Measurements from ENCODE around the gene TUBA1C.
"Not testable (repeated sequence)": the region's sequence is repeated elsewhere in the genome, so short reads cannot be mapped to it uniquely, and the experiment has no call there.

Gene TUBA1C

DNA sequence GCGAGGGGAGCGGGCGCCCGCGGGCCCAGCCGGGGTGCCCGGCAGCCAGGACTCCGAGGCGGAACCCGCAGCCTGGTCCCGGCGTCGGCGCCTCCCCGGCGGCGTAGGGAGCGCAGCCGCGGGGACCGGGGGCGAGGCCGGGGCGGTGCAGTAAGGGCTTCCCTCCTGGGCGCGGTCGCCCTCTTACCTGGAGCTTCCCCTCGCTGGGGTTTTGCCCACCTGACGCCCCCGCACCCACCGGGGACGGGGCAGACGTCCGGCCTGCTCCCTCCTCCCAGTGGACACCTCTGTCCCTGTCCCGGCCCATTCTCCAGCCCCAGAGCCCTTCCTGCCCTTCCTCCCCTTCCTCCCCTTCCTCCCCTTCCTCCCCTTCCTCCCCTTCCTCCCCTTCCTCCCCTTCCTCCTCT lies 413 bp upstream of the TUBA1C start:
- H3K4me3 ChIP-seq (ENCODE audit: low read length), result peak overlapping the region; percentile 87
- TF ChIP-seq ZNF274 (IDR thresholded peaks at IDR 0.05; ENCODE audit: low read depth, low read length), result no peak

GRCh38 chr12:49269191-49269590 lies 4.3 kb downstream of the TUBA1C start:
- not testable (repeated sequence) for H3K4me3 ChIP-seq (ENCODE audit: low read length)

DNA sequence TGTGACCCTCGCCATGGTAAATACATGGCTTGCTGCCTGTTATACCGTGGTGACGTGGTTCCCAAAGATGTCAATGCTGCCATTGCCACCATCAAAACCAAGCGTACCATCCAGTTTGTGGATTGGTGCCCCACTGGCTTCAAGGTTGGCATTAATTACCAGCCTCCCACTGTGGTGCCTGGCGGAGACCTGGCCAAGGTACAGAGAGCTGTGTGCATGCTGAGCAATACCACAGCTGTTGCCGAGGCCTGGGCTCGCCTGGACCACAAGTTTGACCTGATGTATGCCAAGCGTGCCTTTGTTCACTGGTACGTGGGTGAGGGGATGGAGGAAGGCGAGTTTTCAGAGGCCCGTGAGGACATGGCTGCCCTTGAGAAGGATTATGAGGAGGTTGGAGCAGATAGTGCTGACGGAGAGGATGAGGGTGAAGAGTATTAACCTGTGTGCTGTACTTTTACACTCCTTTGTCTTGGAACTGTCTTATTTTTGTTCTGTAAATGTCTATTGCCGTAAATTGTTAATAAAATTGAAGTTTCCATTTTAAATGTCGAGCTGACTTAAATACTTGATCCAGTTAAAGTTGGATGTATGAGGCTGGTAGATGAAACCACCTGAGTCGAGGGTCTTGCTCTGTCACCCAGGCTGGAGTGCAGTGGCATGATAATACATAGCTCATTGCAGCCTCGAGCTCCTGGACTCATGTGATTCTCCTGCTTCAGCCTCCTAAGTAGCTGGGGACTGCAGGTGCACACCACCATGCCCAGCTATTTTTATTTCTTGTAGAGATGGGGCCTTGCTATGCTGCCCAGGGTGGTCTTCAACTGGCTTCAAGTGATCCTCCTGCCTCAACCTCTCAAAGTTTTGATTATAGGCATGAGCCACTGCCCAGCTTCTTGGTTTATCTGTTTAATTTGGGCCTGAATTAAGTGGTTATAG lies 8.2 kb downstream of the TUBA1C start:
- H3K4me3 ChIP-seq (ENCODE audit: low read length), result no peak overlapping the region
- no peak for TF ChIP-seq ZNF274 (IDR thresholded peaks at IDR 0.05; ENCODE audit: low read depth, low read length)

DNA sequence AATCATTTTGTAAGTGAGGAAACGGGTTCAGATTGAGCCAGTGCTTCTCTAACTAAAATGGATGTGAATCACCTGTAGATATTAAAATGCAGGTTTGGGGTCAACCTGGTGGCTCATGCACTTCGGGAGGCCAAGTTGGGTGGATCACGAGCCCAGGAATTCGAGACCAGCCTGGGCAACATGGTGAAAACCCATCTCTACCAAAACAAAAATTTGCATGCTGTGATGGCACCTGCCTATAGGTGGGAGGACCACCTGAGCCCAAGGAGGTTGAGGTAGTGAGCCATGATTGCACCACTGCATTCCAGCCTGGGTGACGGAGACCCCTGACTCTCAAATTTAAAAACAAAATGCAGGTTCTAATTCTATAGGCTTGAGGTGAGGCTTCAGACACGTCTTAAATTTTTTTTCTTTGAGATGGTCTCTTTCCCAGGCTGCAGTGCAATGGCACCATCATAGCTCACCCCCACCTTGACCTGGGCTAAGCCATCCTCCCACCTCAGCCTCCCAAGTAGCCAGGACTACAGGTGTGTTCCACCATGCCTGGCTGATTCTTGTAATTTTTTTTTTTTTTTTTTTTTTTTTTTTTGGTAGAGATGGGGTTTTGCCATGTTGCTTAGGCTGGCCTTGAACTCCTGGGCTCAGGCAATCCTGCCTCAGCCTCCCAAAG lies 9.0 kb downstream of the TUBA1C start:
- TF ChIP-seq ZNF274 (IDR thresholded peaks at IDR 0.05; ENCODE audit: low read depth, low read length), result no peak
- no peak overlapping the region for H3K4me3 ChIP-seq (ENCODE audit: low read length)

DNA sequence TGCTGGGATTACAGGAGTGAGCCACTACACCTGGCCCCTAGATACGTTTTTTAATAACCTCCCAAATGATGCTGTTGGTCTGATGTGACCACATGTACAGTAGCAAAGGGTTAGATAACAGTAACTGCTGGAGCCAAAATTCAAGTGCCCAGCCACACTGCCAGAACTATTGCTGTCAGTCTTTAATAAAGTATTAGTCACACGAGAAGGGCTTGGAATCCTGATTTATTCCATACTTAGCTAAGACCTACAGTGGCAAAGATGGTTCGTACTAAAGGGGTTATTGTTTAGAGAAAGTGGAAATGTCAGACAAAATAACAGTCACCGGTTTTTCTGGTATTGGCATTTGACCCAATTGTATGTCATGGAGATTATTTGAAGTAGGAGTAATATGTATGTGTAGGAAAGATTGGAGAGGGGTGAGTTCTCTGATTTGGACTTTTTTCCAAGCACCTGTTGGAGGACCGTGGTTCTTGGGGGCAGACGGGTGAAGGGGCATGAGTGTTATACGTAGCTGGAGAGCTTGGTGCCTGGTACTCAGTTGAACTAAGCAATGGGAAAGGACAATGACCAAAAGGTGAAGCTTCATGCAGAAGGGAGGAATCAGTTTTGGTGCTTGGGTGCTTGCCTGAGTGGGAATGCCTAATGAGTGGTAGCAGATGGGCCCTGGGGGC lies 9.7 kb downstream of the TUBA1C start:
- no peak overlapping the region for H3K4me3 ChIP-seq (ENCODE audit: low read length)
- TF ChIP-seq ZNF274 (IDR thresholded peaks at IDR 0.05; ENCODE audit: low read depth, low read length), result no peak

- TF ChIP-seq ZNF274 (IDR thresholded peaks at IDR 0.05; ENCODE audit: low read depth, low read length), result no peak
- H3K4me3 ChIP-seq (ENCODE audit: low read length), result no peak overlapping the region
Observed at GRCh38 chr12:49276304-49277290, 11.7 kb downstream of the TUBA1C start.

DNA sequence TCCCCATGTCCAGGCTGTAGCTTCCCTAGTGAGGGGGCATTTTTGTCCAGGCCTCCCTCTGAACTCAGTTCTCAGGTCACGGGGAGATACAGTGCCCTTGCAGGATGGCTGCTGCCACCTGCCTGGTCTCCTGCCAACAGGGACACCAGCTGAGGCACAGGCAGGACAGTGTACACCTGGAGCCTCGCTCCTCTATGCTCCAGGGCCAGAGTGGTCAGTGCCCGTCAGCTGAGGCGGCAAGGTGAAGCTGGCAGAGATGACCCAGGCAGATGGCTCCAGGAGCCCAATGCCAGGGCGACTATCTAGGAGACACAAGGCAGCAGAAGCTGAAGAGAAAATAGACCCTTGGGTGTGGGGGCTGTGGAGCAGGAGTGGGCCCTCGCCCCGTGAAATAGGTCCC lies 12.6 kb downstream of the TUBA1C start:
- TF ChIP-seq ZNF274 (IDR thresholded peaks at IDR 0.05; ENCODE audit: low read depth, low read length), result no peak

DNA sequence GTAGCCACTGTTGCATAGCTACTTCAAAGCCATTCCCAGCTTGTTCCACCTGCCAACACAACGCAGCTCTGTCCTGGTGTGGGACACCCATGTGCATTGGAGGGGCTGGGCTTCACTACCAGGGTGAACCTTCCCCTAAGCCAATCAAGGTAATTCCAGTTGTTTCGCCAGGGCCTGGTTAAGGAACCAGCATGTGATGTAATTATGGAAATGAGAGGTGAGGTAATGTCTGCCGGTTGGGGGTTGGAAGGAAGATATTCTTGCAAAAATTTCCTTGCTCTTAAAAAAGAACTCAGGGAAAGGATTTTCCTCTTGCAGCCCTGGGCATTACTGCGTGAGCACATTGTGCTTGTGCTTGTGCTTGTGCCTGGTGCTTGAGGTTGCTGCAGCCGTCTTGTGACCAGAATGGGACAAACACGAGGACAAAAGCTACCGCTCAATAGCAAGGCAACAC lies 14.9 kb downstream of the TUBA1C start:
- H3K4me3 ChIP-seq (ENCODE audit: low read length), result no peak overlapping the region
- no peak for TF ChIP-seq ZNF274 (IDR thresholded peaks at IDR 0.05; ENCODE audit: low read depth, low read length)

More for the DNA sequence above, 12.6 kb downstream of the TUBA1C start:
- H3K4me3 ChIP-seq (ENCODE audit: low read length), result no peak overlapping the region

DNA sequence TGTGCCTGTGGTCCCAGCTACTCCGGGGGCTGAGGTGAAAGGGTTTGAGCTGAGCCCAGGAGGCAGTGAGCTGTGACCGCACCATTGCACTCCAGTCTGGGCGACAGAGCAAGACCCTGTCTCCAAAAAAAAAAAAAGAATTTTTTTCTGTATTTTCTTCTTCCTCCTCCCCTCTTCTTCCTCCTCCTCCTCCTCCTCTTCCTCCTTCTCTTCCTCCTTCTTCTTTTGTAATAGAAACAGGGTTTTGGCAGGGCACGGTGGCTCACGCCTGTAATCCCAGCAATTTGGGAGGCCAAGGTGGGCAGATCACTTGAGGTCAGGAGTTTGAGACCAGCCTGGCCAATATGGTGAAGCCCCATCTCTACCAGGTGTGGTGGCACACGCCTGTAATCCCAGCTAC lies 15.7 kb downstream of the TUBA1C start:
- H3K4me3 ChIP-seq (ENCODE audit: low read length), result not testable (repeated sequence)

- no peak overlapping the region for H3K4me3 ChIP-seq (ENCODE audit: low read length)
- TF ChIP-seq ZNF274 (IDR thresholded peaks at IDR 0.05; ENCODE audit: low read depth, low read length), result no peak
Observed at GRCh38 chr12:49282302-49282701, 17.4 kb downstream of the TUBA1C start.

GRCh38 chr12:49282740-49283375 lies 18.0 kb downstream of the TUBA1C start:
- not testable (repeated sequence) for H3K4me3 ChIP-seq (ENCODE audit: low read length)

GRCh38 chr12:49283541-49284429 lies 18.9 kb downstream of the TUBA1C start:
- TF ChIP-seq ZNF274 (IDR thresholded peaks at IDR 0.05; ENCODE audit: low read depth, low read length), result no peak
- H3K4me3 ChIP-seq (ENCODE audit: low read length), result no peak overlapping the region

Data from GM08714 (cell line).